GM18867 (cell line): Measurements from ENCODE around the gene BIRC6.

Experiments
- ATAC-seq: cut with Tn5 transposase; IDR thresholded peaks from one replicate; pipeline ENCODE4 v1.9.1; 2021; ENCODE audit warnings: mild to moderate bottlenecking, moderate library complexity; ENCODE audit not compliant: unreplicated experiment

The BIRC6 gene

DNA sequence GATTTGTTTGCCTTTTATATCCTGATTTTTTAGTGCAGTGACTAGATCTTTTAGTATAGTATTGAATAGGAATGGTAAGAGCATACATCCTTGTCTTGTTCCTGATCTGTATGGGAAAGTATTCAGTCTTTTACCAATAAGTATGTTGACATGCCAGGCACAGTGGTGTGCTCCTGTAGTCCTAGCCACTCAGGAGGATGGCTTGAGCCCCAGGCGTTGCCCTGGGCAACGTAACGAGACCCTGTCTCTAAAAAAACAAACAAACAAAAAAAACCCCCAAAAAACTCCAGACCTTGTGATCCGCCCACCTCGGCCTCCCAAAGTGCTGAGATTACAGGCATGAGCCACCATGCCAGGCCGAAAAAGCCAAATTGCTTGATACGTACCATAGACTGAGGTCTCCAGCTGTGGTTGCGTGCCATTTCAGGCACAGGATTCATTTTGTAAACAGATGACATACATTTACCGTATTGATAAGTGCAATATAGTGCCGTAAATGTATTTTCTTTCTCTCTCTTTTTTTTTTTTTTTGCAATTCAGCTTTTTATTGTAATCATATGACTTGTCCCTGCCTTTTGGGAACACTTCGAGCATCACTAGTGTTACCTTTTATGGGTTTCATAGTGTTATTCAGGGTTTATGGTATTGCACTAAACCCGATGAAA, 18.5 kb downstream of the BIRC6 start:
- ATAC-seq: no peak

DNA sequence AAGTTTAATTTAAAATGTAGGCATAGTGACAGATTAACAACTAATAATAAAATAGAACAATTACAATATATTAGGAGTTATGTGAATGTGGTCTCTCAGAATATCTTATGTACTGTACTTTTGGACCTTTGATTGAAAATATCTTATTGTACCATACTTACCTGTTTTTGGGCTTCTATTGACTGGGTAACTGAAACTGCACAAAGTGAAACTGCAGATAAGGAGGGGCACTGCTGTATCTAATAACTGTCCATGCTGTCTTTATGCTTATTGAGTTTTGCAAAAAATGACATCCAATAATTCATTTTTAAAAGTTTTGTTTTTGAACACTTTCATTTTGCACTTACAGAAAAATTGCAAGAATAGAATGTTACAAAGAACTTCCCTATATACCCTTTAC, 19.9 kb downstream of the BIRC6 start:
- ATAC-seq: no peak

DNA sequence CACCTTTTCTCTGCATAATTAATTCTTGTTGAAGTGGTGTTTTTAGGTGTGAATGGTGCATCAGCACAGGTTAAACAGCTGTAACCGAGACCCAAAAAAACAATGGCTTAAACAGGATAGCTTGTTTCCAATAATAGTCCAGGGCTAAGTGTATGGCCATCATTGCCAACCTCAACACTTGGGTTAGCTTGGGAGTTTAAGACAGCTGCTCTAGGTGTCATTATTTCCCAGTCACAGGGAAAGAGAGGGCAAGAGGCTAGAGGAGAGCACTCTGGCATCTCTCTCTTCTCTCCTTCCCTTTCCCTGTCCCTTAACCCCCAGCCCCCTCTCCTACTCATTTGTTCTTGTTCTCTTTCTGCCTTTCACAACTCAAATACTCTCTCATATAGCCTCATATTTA, 21.1 kb downstream of the BIRC6 start:
- ATAC-seq: no peak

DNA sequence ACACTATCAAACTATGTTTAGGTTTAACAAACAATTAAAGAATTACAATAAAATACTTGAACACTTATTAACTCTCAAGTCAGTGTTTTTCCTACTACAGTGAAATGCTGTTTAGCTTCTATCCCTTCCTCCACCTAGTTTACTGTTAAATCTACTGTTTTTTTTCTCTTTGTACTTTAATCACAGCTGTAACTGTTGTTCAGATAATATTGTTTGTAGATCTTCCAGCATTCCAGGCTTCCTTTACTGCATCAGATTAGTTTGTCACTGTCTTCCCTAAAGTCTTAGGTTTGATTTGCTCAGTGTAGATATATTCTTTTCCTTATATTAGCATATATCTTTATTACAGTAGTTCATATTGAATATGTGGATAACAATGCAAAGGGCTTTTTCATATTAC, 22.5 kb downstream of the BIRC6 start:
- no peak for ATAC-seq

DNA sequence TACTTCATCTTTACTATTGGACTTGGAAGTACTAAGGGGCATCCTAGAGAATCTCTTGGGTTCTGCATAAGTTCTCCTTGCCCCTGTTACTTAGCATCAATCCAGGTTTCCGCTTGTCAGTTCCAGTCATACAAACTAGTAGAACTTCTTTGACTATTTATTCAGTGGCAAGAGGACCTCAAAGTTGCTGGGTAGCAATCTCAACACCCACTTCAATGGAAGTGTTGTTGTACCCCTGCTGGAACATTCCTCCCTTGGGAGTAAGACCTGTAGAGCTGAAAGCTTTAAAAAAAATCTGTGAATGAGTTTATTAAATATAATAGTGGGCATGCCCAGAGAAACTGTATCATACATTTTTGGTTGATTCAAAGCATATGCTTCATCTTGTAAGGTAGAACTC, 27.0 kb downstream of the BIRC6 start:
- ATAC-seq: no peak

DNA sequence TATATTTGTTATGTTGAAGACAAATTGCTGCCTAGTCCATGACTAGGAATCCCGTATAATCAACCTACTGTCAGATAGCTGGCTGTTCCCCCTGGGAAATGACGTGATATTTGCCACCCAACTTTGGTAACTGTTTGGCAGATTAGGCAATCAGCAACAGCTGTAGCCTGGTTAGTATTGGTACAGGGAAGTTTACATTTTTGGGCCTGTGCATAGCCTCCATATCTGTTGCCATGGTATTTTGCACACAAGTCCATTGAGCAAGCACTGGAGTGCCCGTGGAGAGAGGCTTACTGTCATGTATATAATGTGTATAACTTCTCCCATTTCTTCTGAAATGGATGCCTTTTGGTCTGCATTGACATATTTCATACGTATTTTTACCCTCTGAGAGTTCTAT, 27.7 kb downstream of the BIRC6 start:
- ATAC-seq: no peak

DNA sequence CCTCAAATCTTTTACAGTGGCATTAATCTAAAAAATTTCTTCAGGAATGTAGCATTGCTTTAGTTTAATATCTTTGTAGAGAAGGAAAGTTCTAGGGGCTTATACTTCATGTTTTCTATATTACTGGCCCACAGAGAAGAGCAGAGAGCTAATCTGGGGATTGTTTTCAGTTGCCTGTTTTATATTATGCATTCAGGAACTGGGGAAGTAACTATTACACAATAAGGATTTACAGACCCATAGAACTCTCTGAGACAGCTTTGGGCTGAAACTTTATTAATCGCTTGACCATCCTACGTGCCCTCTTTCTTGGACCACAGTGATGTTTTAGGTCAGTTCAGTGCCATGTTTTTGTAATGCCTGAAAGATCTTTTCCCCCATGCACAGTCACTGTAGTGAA, 29.9 kb downstream of the BIRC6 start:
- ATAC-seq: no peak

DNA sequence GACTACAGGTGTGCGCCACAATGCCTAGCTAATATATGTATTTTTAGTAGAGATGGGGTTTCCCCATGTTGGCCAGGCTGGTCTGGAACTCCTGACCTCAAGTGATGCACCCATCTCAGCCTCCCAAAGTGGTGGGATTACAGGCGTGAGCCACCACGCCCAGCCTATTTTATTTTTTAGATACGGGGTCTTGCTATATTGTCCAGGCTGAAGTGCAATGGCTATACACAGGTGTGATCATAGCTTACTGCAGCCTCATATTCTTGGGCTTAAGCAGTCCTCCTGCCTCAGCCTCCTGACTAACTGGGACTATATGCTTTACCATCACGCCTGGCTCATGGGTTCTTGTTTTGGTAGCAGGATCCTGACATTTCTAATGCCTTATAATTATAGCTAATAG, 42.4 kb downstream of the BIRC6 start:
- no peak for ATAC-seq

DNA sequence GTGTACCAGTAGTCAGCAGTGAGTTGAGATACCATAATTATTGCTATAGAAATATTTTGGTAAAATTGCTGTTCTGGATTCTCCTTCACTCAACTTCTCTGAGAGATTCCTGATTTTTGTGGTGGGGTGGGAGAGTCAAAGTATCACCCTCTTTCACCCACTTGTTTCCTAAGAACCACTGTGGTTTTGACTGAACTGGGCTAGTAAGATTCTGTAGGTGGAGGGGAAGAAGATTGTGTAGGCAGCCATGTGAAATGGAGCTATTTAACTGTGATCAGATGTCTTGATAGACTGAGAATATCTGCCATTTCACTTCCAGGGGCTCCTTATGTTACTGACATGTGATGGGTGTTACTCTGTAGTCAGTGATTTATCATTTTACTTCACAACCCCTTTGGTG, 45.3 kb downstream of the BIRC6 start:
- ATAC-seq: no peak

DNA sequence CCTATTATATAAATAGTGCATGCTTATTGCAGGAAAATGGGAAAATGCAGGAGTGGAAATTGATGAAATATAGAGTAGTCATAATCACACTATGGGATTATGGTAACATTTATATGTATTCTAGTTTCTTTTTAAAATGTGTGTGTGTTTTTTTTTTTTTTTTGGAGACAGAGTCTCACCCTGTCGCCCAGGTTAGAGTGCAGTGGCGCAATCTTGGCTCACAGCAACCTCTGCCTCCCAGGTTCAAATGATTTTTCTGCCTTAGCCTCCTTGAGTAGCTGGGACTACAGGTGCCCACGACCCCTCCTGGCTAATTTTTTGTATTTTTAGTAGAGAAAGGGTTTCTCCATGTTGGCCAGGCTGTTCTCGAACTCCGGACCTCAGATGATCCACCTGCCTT, 47.0 kb downstream of the BIRC6 start:
- no peak for ATAC-seq

DNA sequence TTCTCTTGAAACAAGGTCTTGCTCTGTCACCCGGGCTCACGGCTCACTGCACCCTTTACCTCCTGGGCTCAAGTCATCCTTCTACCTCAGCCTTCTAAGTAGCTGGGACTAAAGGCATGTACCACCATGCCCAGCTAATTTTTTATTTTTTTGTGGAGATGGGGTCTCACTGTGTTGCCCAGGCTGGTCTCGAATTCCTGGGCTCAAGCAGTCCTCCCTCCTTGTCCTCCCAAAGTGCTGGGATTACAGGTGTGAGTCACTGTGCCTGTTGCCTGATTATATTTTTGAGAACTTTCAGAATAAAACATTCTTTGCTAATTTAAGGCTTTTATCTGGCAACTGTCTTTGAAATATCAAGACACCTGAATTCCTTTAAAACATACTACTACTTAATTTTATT, 47.9 kb downstream of the BIRC6 start:
- no peak for ATAC-seq

DNA sequence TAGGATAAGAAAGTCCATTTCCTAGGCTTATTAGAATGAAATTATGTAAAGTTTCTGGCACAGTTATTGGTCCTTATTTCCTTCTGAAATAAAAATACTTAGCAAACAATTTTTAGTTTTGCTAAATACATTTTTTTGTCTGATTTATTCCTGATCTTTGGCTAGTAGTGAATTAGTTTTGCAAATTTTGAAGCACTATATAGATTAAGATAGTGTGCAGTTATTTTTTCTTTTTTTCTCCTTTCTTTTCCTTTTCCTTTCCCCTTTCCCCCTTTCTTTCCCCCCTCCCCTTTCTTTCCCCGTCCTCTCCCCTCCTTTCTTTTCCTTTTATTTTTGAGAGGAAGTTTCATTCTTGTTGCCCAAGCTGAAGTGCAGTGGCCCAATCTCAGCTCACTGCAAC, 59.7 kb downstream of the BIRC6 start:
- ATAC-seq: no peak

DNA sequence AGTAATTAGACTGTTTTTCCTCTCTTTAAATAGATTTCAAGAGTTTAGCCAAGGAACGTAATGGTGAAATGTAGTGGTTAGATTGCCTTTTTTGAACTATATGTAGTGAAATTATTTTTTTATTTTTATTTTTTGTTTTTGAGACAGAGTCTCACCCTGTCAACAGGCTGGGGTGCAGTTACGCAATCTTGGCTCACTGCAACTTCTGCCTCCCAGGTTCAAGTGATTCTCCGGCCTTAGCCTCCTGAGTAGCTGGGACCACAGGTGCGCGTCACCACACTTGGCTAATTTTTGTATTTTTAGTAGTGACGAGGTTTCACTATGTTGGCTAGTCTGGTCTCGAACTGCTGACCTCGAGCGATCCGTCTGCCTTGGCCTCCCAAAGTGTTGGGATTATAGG, 60.8 kb downstream of the BIRC6 start:
- no peak for ATAC-seq

DNA sequence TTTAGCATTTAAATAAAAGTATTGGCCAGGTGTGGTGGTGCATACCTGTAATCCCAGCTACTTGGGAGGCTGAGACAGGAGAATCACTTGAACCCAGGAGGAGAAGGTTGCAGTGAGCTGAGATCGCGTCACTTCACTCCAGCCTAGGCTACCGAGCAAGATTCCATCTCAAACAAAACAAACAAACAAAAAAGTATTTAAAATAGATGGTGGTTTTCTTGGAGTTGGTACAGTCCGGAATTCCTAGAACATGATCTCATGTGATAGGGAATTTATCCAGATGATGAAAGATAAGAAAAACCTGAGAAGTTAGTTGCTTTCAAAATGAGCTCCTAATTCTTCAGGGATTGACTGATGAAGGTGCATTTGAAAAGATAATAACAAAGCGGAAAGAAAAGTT, 62.0 kb downstream of the BIRC6 start:
- ATAC-seq: no peak

DNA sequence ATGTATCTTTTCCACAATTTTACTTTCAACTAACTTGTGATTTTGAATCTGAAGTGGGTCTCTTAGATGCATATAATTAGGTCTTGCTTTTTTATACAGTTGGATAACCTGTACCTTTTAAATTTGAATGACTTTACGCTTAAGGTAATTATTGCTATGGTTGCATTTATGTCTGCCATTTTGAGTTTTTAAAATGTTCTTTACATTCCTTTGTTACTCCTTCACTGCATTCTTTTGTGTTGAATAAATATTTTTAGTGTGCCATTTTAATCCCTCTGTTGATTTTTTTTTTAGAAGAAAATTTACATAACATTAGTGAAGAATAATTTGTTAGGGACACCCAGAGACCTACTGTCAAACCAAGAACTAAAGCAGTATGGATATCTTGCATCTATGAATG, 65.3 kb downstream of the BIRC6 start:
- no peak for ATAC-seq

DNA sequence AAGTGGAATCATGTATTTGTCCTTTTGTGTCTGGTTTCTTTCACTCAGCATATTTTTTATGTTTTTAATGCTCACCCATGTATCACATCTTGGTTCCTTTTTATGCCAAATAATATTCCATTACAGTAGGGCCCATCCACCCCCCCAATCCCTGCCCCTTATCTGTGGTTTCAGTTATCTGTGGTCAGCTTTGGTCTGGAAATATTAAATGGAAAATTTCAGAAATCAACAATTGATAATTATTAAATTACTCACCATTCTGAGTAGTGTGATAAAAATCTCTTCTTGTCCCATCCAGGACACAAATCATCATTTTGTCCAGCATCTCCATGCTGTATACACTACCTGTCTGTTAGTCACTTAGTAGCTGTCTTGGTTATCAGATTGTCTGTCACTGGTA, 66.7 kb downstream of the BIRC6 start:
- no peak for ATAC-seq

DNA sequence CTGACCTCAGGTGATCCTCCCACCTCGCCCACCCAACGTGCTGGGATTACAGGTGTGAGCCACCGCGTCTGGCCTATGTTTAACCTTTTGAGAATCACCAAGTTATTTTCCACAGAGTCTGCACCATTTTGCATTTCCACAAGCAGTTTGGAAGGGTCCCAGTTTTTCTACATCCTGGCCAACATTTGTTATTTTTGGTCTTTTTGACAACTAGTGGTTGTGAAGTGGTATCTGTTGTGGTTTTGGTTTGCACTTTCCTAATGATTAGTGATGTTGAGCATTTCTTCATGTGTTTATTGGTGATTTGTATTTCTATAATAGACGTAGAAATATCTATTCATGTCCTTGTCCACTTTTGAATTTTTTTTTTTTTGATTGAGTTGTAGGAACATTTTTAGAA, 67.9 kb downstream of the BIRC6 start:
- ATAC-seq: no peak

DNA sequence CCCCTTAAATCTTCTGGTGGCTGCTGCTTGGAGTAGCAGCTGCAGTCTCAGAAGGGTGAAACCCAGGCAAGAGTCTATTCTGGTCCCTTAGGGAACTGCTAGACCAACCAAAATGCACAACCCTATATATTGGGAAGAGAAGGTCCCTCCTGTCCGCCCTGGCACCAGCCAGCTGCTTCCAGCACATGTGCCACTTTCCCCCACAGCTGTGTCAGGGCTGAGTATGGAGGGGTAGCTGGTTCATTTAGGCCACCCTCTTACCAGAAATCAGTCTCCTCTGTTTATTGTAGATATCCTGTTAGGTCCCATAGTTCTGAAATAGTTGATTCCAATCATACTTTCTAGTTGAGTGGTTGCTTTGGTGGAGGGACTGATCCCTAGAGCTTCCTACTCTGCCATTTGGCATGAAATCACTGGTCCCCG, 68.9 kb downstream of the BIRC6 start:
- no peak for ATAC-seq

DNA sequence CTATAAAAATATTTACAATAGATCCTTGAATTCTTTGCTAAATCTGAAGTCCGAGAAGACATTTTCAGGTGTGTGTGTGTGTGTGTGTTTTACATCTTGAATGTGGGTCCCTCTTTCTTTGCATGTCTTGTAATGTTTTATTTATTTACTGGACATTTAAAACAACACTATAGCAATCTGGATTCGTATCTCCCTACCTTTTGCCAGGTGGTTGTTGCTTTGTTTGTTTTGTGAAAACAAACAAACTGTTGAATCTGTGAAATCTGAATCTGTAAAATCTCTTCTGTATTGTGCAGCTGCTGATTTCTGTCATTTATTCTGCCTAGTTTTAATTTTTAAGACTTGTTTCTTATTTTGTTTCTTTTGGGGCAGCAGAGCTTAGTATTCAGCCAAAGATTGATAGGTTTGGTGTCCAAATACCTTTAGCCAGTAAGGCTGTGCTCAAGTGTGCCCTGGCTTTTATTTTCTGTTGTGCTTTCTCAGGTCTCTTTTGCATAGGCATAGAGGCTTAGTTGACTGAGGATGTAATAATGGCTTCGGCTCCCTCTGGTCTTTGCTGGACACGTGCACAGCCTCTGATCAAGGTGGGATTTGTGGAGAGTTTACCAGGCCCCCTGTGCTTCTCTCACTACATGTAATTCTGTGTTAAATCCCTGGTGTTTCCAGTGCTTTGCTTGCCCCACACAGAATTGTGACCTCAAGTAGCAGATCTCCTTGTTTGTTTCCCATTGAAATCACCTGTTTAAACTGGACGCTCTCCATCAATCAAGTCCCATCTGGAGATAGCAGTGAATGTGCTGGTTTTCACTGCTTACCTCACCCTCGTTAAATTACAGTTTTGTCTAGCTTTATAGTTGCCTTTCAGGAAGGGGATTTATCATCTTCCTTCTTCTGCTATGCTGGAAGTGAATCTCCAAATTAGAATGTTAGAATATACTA, 71.1 kb downstream of the BIRC6 start:
- no peak for ATAC-seq

DNA sequence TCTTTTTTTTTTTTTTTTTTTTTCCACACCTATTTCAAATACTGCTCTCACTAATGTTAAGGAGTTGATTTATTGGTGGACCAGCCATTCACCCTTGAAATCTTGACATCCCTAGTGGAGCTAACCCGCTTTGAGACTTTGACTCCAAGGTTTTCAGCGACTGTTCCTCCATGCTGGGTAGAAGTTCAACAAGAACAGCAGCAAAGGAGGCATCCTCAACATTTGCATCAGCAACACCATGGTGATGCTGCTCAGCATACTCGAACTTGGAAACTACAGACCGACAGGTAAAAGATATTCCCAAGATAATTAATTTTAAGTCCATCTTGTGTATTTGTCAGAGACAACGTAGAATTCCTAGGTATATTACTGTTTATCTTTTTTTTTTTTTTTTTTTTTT, 74.0 kb downstream of the BIRC6 start:
- ATAC-seq: no peak

DNA sequence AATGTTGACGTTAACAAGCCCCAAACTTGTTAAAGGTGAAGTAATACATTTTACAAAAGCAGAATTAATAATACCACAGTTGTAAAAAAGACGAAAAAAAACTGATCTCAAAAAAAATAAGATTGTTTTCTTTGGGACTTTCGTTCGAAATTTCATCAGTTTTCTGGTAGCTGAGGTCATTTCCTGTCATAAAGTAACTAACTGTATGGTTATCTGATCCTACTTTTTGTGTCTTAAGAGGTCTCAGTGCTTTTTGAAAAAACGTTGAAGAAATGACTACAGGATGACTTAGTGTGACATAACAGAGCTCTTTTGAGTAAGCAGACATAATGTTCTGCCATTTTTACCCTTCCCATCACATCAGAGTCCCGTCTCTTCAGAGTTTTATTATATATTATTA, 79.3 kb downstream of the BIRC6 start:
- no peak for ATAC-seq

DNA sequence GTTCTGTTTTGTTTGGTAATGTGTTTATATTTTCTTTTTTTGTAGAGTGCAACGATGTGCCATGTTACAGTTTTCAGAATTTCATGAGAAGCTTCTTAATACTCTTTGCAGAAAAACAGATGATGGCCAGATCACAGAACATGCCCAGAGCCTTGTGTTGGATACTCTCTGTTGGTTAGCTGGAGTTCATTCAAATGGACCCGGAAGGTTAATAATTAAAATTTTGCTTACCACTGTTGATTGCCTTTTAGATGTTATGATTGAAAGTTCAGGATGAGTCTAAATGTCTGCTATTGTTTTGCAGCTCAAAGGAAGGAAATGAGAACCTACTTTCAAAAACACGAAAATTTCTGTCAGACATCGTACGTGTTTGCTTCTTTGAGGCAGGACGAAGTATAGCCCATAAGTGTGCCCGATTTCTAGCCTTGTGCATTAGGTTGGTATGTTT, 85.2 kb downstream of the BIRC6 start:
- no peak for ATAC-seq
